Mucosa of gallbladder (tissue), 1 donor: ENCODE results near the gene TMEM255B. TPM values are rescaled to one million over a fixed set of nuclear protein-coding genes. Genes with fewer than 3 reads are reported as not detected.
"Not testable (repeated sequence)": the region's sequence is repeated elsewhere in the genome, so short reads cannot be mapped to it uniquely, and the experiment has no call there.

Experiments used
- DNase-seq: peaks from one replicate; pipeline ENCODE4 v3.0.0-alpha.2; 2020; ENCODE audit warnings: low spot score
- total RNA-seq: library from RNA; stranded (reverse); gene quantifications from one replicate; pipeline ENCODE4 v1.2.1, GENCODE V29; 2021
- donor health status: DM: no; HTN: no; CAD: no.

TMEM255B gene
- total RNA-seq, 1 donor from 2014 or later, result 17.0 TPM

DNA sequence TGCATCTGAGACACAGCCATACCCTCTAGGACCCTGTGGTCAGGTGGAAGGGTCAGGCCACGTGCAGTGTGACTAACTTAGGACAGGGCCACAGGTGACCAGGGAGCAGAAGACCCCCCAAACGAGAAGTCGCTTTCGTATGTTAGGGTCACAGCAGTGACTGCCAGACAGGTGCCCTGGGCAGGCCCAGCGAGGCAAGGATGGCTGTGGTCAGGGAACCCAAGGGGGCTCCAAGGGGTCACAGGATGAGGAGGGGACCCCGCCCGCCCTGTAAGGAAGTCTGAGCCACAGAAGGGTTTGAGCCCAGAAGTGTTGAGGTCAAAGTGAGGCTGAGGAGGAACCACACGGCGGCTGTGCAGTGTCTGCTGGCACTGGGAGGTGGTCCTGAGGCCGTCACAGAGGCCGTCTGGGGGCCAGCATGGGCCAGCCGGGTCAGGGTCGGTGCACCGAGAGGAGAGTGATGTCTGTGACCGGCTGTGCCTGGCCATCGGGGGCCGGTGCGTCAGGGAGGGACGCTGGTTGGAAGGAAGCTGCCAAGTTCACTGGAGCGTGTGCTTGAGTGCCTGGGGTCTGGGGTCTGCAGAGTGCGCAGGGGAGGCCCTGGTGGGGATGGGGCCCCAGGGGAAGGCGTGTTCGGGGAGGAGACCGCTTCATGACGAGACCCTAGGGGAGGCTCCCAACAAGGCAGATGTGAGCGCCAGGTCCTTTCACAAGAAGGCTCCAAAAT is 24.8 kb upstream of the TMEM255B start:
- no peak for DNase-seq

DNA sequence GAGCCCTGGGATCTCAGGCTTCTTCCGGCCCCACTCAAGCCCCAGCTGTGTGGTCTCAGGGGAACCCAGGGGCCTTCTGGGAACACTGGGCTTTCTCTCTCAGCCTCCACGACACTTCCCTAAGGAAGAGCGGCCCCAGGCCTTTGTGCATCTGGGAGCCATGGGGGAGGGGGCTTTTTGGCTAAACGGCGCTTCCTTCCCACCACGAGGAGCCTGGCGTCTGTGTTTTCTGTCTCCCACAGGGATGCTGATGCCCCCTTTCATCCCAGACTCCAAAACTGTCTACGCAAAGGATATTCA is 24.2 kb upstream of the TMEM255B start:
- DNase-seq, result no peak

DNA sequence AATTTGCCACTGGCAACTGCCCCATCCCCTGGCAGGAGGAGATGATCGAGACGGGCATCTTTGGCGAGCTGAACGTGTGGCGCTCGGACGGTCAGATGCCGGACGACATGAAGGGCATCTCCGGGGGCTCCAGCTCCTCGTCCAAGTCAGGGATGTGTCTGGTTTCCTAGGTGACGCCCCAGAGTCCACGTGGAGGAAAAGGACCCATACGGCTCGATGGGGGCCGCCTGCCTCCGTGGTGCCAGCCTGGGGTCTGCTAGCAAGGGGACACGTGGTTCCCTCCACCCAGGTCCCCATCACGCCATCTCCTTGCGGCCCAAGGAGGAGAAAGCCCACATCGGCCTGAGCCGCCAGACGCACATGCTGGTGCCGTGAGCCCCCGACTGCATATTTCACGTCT is 23.8 kb upstream of the TMEM255B start:
- no peak for DNase-seq

DNA sequence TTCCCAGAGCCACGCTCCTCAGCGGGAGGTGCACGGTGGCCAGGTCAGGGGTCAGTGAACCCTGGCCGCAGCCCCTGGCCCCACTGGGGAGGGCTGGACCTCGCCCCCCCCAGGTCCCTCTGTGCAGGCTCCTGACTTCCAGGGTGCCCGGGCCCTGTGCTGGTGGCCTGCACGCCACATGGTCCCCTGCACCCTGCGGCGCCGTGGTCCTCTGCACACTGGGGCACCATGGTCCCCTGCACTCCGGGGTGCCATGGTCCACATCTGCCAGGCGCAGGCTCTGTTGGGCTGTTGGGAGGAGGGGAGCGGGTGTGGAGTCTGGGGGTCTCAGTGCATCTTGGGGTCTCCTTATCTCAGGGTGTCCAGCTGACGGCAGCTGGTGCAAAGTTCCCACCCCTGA is 23.3 kb upstream of the TMEM255B start:
- DNase-seq, result no peak

DNA sequence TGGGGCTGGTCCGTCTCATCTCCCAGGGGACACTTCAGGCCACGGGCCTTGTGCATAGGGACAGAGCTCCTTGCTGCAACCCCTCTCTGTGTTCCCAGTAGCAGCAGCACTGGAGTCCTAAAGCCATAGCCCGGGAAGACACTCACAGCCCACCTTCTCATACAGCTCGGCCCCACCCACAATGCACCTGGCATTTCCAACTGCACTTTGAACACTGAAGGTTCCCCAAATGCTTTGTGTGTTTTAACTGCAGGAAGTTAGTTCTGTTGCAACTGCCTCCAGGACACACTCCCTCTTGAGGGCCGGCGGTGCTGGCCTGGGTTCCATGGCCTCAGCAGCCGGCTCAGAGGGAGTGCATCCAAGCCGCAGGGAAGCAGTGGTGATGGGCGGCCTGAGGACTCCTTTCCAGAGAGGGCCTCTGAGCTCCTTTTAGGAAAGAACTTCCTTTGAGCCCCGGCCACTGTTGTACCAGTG is 22.7 kb upstream of the TMEM255B start:
- no peak for DNase-seq

DNA sequence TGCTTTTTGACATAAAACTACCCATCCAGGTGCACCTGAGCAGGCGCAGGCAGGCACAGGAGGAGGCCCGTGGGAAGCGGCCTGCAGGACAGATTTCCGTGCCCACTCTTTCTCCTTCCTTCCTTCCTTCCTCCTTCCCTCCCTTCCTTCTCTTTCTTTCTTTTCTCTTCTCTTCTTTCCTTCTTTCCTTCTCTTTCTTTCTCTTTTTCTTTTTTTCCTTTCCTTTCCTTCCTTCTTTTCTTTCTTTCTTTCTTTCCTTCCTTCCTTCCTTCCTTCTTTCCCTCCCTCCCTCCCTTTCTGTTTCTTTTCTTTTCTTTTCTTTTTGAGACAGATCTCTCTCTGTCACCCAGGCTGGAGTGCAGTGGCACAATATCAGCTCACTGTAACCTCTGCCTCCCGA is 21.2 kb upstream of the TMEM255B start:
- no peak for DNase-seq

DNA sequence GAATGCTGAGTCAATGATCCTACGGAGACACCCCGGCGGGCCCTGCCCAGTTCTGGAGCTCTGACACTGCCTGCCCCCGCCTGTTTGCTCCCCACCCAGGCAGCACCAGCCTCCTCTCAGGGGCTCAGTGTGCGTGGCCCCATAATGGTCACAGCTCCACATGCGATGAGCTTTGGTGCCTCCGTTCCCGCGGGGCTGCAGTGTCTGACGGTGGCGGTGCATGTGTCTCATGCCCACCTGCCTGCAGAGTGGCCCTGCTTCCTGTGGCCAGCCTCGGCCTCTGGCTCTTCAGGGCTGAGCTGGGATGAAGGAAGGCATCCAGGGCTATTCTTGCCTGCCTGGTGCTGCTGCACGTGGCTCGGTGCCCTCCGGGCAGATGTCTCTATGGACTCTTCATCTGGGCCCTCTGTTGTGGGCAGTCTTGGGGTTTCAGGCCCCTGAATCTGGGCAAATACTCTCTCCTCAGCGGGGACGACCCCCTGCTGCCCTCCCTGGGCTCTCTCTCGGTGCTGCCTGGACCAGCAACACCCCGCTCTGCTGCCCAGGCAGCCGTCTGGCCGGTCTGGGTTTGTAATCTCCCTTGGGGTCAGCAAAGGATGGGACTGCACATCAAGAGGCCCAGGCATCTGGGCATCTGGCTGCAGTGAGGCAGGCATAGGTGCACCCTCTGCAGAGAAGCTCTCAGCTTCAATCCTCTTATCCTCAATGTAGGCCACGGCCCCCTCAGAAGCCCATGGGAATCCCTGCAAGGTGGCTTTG is 19.3 kb upstream of the TMEM255B start:
- no peak for DNase-seq

DNA sequence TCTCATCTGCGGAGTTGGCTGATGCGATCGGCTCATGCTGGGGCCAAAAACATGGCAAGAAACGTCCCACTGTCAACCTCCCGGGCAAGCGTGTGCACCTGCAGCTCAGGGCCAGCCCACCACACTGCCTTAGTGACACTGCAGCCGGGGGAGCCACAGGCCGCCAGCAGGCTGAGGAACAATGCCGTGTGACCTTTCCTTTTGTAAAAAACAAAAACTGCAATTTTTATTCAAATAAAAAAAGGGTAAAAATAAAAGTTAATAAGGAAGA is 18.8 kb upstream of the TMEM255B start:
- no peak for DNase-seq

DNA sequence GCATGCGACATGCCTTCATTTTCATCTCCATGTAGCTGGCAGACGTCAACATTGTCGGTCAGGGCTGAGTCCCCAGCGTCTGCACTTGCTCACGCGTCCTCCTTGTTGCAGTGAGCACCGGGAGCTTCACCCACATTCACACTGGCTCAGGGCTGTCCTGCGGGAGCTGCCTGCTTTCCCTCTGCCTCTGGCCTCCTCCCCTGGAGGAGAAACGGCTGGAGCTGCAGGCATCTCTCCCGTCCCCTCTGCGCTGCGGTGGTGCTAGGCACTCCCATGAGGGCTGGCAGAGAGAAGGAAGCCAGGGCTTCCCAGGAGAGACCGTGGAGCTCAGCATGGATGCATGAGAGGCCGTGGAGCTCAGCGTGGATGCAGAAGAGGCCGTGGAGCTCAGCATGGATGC is 18.4 kb upstream of the TMEM255B start:
- DNase-seq, result no peak

DNA sequence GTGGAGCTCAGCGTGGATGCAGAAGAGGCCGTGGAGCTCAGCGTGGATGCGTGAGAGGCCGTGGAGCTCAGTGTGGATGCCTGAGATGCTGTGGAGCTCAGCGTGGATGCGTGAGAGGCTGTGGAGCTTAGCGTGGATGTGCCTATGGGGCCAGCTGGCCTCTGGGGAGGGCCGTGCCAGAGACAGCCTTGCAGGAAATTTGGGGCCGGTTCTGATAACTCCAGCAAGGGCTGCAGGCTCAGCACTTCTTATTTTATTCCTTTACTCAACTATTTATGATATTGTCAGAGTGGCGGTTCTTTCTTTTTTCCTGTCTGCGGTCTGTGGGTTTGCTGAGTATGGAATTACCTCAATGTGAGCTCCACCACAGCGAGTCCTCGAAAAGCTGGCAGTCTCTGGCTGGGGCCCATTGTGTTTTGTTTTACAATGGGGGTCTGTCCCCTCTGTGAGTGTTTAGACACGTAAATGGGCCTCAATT is 17.8 kb upstream of the TMEM255B start:
- DNase-seq, result no peak

DNA sequence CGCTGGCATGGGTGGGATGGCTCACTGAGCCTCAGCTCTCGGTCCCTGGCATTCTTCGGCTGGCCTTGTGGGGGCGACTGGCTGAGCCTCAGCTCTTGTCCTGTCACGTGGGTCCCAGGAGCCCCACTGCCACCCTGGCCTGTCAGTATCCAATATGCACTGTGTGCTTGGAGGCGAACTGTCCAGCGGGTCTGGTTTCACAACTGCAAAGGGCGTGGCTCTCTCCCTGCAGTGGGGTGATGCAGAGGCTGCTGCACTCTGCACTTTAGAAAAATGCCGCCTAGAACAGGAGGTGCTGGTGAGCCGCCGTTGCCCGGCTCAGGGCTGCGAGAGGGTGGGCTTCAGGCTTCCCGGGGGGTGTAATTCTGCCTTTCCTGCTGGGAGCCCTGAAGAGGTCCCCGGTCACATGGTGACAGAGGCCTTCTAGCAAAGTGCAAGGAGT is 17.0 kb upstream of the TMEM255B start:
- DNase-seq, result no peak

DNA sequence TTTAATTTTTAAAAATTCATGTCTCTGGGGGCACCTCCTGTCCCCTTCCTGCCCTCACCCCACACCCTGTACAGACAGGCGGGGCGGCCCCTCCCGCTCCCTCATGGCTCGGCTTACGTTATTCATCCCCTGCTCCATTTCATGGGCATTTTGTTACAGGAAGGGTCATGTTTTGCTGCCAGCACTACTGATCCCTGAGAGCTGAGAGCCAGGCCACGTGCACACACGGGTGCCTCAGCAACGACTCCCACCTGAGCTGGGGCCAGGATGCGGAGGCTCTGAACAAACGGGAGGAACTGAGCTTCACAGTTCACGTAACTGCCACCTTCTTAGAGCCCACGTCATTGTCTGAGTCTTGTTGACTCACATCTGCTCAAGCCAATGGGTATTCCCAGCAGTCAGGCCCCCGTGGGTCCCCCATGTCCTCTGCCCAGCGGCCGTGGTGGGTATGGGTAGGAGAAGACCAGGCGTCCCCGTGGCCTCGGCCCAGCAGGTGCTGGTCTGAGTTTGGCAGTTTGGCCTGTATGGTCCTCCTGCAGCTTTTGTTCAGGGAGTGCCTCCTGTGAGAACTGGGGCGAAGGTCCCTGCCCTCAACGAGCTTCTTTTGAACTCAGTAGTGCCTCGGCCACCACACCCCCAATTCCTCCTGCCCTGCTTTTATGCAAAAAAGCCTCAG is 16.4 kb upstream of the TMEM255B start:
- no peak for DNase-seq

DNA sequence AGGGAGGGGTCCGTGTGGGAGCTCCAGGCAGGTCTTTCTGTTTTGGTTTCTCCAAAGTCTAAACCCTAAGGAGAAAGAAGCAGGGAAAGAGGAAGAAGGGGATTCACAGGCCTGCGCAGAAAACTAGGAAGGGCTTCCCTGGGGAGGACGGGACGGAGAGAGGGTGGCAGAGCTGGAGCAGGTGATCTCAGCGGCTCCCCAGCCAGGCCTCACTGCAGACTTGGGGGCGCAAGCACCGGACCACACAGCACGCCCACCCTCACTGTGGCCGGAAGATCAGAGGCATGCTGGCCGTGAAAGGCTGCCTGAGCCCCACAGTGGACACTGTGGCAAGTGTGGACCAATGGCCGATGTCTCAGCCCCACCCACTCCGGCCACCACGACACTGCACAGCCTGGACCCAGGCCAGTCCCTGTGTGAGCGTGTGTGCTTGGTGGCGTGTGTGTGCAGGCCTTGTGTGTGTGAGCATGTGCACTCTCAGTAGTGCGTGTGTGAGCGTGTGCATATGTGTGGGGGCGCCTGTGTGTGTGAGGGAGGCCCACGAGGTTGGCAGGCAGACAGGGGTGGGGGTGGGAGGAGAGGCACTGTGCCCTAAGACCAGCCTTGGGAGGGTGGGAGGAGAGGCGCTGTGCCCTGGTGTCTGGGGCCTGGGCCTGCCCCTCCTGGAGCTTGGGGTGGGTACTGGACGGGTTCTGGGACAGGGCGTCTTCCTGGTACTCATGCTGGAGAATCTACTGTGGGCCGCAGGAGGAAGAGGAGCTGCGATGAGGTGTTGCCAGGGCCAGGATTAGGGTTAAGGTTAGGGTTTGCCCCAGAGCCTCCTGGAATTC is 15.4 kb upstream of the TMEM255B start:
- no peak for DNase-seq

DNA sequence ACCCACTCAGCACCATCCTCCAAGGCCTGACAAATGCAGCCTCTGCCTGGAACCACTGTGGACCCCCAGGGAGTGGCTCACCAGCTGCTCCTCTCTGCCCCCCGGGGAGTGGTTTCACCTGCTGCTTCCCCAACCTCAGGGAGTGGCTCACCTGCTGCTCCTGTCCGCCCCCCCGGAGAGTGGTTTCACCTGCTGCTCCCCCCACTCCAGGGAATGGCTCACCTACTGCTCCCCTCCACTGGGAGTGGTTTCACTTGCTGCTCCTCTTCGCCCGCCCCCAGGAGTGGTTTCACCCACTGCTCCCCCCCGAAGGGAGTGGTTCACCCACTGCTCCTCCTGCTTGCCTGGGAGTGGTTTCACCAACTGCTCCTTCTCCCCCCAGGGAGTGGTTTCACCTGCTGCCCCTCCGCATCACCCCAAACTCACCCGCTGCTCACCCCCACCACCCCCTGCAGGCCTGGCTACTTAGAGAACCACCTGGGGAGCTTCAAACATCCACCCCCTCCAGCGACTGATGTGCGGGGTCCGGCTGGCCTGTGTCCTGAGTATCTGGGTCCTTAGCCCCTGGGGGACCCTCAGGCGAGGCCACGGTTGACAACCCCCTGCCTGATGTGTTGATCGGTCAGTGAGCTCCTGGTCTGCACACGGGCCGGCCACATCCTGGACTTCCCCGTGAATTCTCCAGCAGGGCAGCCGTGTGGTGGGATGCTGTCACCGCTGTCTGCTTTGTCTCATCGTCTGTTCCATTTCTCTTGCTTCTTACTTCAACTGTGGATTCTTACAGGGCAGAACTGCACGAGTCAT is 14.6 kb upstream of the TMEM255B start:
- no peak for DNase-seq

DNA sequence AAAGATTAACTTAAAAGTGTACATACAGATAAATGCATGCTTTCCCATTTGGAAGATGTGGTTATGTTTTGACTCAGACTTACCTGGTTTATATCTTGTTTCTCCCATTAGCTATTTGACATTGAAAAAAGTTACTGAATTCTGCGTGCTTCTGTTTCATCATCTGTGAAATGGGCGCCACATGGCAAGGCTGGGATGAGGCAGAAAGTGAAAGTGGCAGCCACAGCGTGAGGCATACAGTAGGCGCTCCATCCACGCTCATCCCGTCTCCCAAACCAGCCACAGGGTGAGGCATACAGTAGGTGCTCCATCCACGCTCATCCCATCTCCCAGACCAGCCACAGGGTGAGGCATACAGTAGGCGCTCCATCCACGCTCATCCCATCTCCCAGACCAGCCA is 14.0 kb upstream of the TMEM255B start:
- no peak for DNase-seq

DNA sequence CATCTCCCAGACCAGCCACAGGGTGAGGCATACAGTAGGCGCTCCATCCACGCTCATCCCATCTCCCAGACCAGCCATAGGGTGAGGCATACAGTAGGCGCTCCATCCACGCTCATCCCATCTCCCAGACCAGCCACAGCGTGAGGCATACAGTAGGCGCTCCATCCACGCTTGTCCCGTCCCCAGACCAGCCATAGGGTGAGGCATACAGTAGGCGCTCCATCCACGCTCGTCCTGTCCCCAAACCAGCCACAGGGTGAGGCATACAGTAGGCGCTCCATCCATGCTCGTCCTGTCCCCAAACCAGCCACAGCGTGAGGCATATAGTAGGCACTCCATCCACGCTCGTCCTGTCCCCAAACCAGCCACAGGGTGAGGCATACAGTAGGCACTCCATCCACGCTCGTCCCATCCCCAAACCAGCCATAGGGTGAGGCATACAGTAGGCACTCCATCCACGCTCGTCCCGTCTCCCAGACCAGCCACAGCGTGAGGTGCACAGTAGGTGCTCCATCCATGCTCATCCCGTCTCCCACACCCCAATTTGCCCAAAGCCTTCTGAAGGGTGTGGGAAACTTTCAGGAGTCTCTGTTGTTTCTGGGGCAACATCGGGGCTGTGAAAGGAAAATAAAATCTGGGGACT is 13.4 kb upstream of the TMEM255B start:
- not testable (repeated sequence) for DNase-seq

DNA sequence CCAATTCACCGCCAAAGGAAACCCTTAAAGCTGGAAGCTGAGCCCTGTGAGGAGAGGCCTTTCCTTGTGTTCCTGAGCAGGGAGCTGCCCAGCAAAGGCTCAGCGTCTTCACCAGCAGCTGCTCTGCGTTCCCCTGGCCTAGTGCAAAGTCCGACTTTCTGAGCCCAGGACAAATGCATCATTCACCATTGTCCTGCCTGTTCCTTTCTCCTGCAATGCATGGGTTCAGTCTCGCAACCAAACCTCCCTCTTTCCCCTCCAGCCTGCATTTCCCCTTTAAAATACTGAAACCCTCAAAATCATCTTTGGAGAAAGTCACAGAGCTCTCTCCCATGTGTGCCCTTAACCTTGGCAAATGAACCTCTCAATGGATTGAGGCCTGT is 12.9 kb upstream of the TMEM255B start:
- peak; percentile 48 for DNase-seq

DNA sequence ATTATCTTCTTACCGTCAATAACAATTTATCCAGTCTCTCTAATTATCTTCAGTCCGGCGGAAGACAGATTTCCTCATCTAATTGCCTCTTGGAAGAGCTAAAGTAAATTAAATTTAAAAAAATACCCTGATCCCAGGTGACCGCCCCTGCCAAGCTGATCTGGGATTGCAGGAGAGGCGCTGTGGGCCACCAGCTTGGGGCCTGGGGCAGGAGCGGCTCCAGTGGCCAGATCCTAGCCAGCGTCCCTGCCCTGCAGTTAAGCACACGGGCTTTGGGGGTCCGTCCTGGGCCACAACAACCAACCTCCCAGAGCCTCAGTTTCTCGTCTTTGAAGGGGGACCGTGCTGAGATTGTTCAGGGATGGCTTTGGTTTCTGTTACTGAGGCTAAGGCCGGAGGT is 12.4 kb upstream of the TMEM255B start:
- DNase-seq, result no peak

DNA sequence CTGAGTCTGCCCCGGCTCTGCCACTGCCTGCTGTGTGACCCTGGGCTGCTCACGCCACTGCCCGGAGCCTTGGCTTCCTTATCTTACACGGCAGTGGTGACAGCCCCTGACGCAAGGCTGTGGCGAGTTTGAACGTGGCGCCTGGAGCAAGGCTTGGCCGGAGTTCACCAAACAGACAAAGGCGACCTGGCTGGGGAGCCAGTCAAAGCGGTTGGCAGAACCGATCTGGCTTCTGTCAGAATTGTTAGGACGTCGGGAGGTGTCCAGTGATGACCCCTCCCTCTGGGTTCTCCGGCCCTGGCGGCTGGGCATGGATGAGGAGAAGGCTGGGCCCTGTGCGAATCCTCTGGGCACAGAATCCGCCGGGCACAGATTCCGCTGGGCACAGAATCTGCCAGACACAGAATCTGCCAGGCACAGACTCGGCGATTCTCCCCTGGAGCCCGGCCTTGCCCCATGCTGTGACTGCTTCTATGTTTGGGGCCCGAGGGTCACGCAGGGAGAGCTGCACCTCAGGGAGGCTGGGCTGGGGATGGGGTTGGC is 11.7 kb upstream of the TMEM255B start:
- DNase-seq, result no peak

DNA sequence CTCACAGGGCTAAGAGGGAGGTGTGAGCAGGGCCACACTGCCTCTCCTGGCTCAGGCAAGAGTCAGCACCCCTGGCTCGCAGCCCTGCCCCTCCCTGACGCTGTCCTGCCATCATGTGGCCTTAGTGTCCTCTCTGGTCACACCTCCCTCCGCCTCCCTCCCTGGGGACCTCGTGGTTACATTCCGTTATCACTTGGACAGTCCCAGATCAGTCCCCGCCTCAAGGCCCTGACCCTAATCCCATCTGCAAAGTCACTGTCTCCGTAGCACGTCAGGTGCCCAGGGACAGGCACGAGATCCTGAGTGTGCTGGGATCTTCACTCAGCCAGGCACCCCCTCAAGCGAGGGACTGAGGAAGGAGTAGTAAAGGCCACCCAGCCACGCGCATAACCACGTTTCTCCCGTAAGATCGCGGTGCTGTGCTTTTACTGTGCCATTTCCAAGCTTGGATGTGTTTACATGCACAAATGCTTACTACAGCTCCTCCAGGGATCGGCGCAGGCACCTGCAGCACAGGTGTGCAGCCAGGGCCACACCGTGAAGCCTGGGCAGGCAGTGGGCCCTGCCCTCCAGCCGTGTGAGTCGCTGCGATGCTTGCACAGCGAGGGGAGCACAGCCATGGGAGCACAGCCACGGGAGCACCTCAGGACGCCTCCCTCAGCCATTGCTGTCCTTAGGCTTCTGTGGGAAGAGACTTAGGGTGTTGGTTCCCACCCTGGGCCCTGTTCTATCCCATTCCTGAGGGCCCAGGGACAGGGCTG is 10.7 kb upstream of the TMEM255B start:
- DNase-seq, result no peak
